Sigmoid colon (tissue), 7 donors: ENCODE measurements around the gene RELN. TPM values are rescaled to one million over a fixed set of nuclear protein-coding genes. Genes with fewer than 3 reads are reported as not detected.

ENCODE experiments used
- DNase-seq: peaks from one replicate; pipeline ENCODE4 v3.0.0-alpha.2; 2019
- H3K27ac ChIP-seq, 4 donors: fragments of 200-600 bp; sonication (generic); one replicate each; pipeline ENCODE4 v1.5.1; 2016 to 2019; ENCODE audit warnings: mild to moderate bottlenecking in 1 of 4
- H3K27me3 ChIP-seq, 3 donors: fragments of 200-600 bp; sonication (generic); one replicate each; pipeline ENCODE4 v1.5.1; 2019; ENCODE audit warnings: mild to moderate bottlenecking in 1 of 3
- H3K36me3 ChIP-seq, 4 donors: fragments of 200-600 bp; sonication (generic); one replicate each; pipeline ENCODE4 v1.5.1; 2016 to 2019
- H3K4me1 ChIP-seq, 4 donors: fragments of 200-600 bp; sonication (generic); one replicate each; pipeline ENCODE4 v1.5.1; 2017 to 2019
- H3K4me3 ChIP-seq, 4 donors: fragments of 200-600 bp; sonication (generic); one replicate each; pipeline ENCODE4 v1.5.1; 2017 to 2019; ENCODE audit warnings: mild to moderate bottlenecking in 2 of 4, moderate library complexity in 1 of 4
- H3K9me3 ChIP-seq, 4 donors: fragments of 200-600 bp in 3 of 4; sonication (generic) in 3 of 4; one replicate each; pipeline versions ENCODE4 v1.5.1 to v1.6.1; 2013 to 2019
- EP300 ChIP-seq, 4 donors: sonication (generic); formaldehyde crosslinking; IDR thresholded peaks; one replicate each; pipeline ENCODE4 v1.6.1; 2017; ENCODE audit warnings: antibody characterized with exemption in 4 of 4
- POLR2A ChIP-seq, 2 donors: fragments of 450-650 bp; IDR thresholded peaks; one replicate each; pipeline ENCODE4 v1.6.1; 2016; ENCODE audit warnings: antibody characterized with exemption in 2 of 2, mild to moderate bottlenecking in 2 of 2, moderate library complexity in 2 of 2
- POLR2AphosphoS5 ChIP-seq, 4 donors: sonication (generic); formaldehyde crosslinking; IDR thresholded peaks; one replicate each; pipeline ENCODE4 v1.6.1; 2017; ENCODE audit warnings: antibody characterized with exemption in 4 of 4
- WGBS, 2 donors: extraction: QIAGEN DNeasy Blood & Tissue Kit; methylation state at CpG; one replicate each; pipeline ENCODE4 v1.1.7; 2013; 5-methylcytosine and 5-hydroxymethylcytosine counted together
- intact Hi-C: fragments of 100-400 bp; cut with DNase I; formaldehyde crosslinking; loops from one replicate; pipeline ENCODE4 v1.15.1; 2023
- polyA plus RNA-seq, 3 donors: library from polyadenylated mRNA; stranded (reverse); fragments of 200-250 nt; gene quantifications; one replicate each; pipeline ENCODE4 v1.2.3, GENCODE V29; 2013
- total RNA-seq, 4 donors: library from RNA; depleted of rRNA; stranded (reverse); fragments of >200 nt; gene quantifications; one replicate each; pipeline ENCODE4 v1.1.0, GENCODE V29; 2016
- TF ChIP-seq, protein P1 (sequence below), 4 experiments: fragments of 450-650 bp in 3 of 4; fragments of 200-600 bp in 1 of 4; IDR thresholded peaks; one replicate each; pipeline ENCODE4 v1.5.1; 2016 to 2019; ENCODE audit warnings: antibody characterized with exemption in 4 of 4, mild to moderate bottlenecking in 3 of 4, moderate library complexity in 2 of 4
- donor health status: healthy with polysubstance abuse.
- donor health status: Bipolar disorder and iron deficiency.
- donor health status: healthy.

RELN gene
- total and polyA plus RNA-seq, 7 donors: under 0.01 to 9.2 (median 4.3) TPM; not detected in 1

DNA sequence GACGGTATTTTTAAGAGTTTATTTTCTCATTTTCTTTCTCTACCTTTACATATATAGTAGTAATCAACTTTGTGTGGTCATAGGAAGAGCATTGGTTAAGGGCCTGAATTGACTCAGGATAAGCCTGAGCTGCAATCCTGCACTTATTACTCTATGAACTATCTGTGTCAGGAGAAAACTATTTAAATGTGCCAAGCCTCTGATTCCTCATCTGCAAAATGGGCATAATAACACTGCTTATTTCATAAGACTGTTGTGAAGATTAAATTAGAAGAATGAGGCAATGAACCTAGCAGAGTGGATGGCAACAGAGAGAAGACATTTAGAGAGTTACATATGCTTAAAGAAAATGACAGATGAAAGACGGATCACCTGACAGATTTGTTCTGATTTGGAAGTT lies 175.5 kb downstream of the RELN start:
- Histone ChIP-seq H3K4me3 (no peak overlapping the region), H3K9me3 (no peaks in the 10 kb centered on the region)

DNA sequence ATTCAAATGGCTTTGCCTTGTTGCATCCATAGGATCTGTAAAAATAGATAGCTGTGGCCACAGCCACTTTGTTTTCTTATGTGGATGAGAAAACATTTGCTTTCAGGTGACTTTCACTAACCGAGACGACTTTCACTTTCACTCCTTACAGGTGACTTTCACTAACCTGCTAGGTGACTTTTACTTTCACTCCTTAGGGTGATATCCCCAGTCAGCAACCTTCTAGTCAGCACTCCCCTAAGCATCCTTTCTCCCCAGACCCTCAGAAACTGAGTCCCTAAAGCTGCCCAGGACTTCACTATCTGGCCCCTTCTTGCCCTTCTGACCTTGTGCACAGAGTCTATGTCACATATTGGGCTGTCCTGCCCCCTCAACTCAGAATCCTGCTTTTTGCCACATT lies 177.5 kb downstream of the RELN start:
- intact Hi-C loops: no loop called here
- no peaks in the 10 kb centered on the region for H3K4me1 ChIP-seq
- H3K27me3 ChIP-seq: no peaks in the 10 kb centered on the region
- no peak for DNase-seq
- H3K9me3 ChIP-seq: no peaks in the 10 kb centered on the region
- H3K4me3 ChIP-seq: no peak overlapping the region
- no peaks in the 10 kb centered on the region for H3K36me3 ChIP-seq
- no peak overlapping the region for H3K27ac ChIP-seq
- WGBS, 2 donors: 11 to 48% methylated on average over 2 of the region's 2 CpGs
- TF ChIP-seq, protein P1, sequence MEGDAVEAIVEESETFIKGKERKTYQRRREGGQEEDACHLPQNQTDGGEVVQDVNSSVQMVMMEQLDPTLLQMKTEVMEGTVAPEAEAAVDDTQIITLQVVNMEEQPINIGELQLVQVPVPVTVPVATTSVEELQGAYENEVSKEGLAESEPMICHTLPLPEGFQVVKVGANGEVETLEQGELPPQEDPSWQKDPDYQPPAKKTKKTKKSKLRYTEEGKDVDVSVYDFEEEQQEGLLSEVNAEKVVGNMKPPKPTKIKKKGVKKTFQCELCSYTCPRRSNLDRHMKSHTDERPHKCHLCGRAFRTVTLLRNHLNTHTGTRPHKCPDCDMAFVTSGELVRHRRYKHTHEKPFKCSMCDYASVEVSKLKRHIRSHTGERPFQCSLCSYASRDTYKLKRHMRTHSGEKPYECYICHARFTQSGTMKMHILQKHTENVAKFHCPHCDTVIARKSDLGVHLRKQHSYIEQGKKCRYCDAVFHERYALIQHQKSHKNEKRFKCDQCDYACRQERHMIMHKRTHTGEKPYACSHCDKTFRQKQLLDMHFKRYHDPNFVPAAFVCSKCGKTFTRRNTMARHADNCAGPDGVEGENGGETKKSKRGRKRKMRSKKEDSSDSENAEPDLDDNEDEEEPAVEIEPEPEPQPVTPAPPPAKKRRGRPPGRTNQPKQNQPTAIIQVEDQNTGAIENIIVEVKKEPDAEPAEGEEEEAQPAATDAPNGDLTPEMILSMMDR (IDR thresholded peaks at IDR 0.05): no peak
- TF ChIP-seq POLR2A (IDR thresholded peaks at IDR 0.05) (no peak), POLR2AphosphoS5 (IDR thresholded peaks at IDR 0.05) (no peak), EP300 (IDR thresholded peaks at IDR 0.05) (no peak)

More for the DNA sequence above, 175.5 kb downstream of the RELN start:
- H3K27ac ChIP-seq: no peak overlapping the region
- DNase-seq: no peak
- intact Hi-C loops: no loop called here
- no peaks in the 10 kb centered on the region for H3K27me3 ChIP-seq
- no peaks in the 10 kb centered on the region for H3K4me1 ChIP-seq
- WGBS, 2 donors: 87 to 92% methylated on average over 2 of the region's 2 CpGs
- TF ChIP-seq POLR2AphosphoS5 (IDR thresholded peaks at IDR 0.05) (no peak), POLR2A (IDR thresholded peaks at IDR 0.05) (no peak), EP300 (IDR thresholded peaks at IDR 0.05) (no peak)
- TF ChIP-seq, protein P1 (IDR thresholded peaks at IDR 0.05): no peak
- H3K36me3 ChIP-seq: no peaks in the 10 kb centered on the region

DNA sequence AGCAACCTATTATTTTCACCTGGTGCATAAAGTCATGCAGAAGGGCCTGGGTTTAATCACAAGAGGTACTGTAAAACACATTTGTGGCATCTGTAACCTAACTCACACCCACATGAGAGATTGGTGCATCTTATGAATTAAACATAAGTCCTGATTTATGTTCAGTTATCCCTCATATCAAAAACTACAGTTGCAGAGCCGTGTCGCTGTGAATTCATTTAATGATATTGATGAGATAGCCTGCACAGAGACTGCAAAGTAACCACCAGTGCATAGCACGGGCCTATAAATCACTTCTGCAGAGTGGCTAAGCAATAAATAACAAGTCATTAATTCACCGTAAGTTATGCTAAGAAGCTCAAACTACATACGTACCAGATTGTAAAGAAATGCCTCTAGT lies 178.2 kb downstream of the RELN start:
- no peak overlapping the region for H3K4me3 ChIP-seq
- TF ChIP-seq POLR2AphosphoS5 (IDR thresholded peaks at IDR 0.05) (no peak), EP300 (IDR thresholded peaks at IDR 0.05) (no peak), POLR2A (IDR thresholded peaks at IDR 0.05) (no peak)
- TF ChIP-seq, protein P1 (IDR thresholded peaks at IDR 0.05): no peak
- 70 to 75% methylated on average over 5 of the region's 5 CpGs for WGBS, 2 donors
- no peaks in the 10 kb centered on the region for H3K36me3 ChIP-seq
- H3K9me3 ChIP-seq: no peaks in the 10 kb centered on the region
- H3K27me3 ChIP-seq: no peaks in the 10 kb centered on the region
- H3K27ac ChIP-seq: no peak overlapping the region
- DNase-seq: no peak
- H3K4me1 ChIP-seq: no peaks in the 10 kb centered on the region
- intact Hi-C loops: no loop called here

DNA sequence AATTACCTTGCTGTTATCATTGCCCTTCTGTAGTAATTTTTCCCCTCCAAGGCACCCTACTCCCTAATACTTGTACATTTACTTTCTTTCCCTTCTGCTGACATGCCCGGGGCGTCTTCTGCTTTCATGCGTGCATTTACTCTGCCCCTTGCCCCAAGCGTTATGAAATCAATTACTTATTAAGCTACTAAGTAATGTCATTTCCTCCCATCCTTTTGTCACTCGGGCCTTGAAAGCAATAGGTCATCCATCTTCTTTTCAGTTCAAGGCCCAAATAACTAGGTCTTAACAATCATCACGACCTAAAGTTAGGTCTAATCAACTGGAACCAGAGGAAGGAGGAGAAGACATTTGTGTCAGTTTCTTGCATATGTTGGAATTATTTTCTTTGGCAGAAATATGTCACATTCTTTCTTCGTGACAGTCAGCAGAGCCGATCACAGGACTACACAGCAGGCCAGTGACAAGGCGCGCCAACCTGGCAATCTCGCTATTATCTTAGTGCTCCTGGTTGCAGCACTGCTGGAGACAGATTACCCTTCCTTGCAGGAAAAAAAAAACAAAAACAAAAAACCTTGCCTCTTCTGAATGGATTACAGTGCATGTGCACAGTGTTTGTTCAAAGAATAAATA lies 179.2 kb downstream of the RELN start:
- DNase-seq: no peak
- intact Hi-C loops: no loop called here
- Histone ChIP-seq H3K27me3 (no peaks in the 10 kb centered on the region), H3K4me3 (no peak overlapping the region), H3K27ac (no peak overlapping the region), H3K9me3 (no peaks in the 10 kb centered on the region), H3K4me1 (no peaks in the 10 kb centered on the region), H3K36me3 (no peaks in the 10 kb centered on the region)
- 75 to 84% methylated on average over 11 of the region's 11 CpGs for WGBS, 2 donors
- no peak for TF ChIP-seq POLR2A (IDR thresholded peaks at IDR 0.05)
- TF ChIP-seq EP300 (IDR thresholded peaks at IDR 0.05): no peak
- TF ChIP-seq, protein P1 (IDR thresholded peaks at IDR 0.05): no peak
- no peak for TF ChIP-seq POLR2AphosphoS5 (IDR thresholded peaks at IDR 0.05)
